GM21515 (cell line): Measurements from ENCODE around the gene SREK1.
"Not testable (repeated sequence)": the region's sequence is repeated elsewhere in the genome, so short reads cannot be mapped to it uniquely, and the experiment has no call there.

ENCODE experiments used
- ATAC-seq: cut with Tn5 transposase; IDR thresholded peaks from one replicate; pipeline ENCODE4 v1.9.1; 2021; ENCODE audit not compliant: unreplicated experiment

SREK1 gene

GRCh38 chr5:66213533-66213932, 69.4 kb downstream of the SREK1 start:
- ATAC-seq = no peak

- no peak for ATAC-seq
These were observed 78.4 kb downstream of the SREK1 start for GRCh38 chr5:66222455-66222854.

- ATAC-seq = not testable (repeated sequence)
These were observed 78.8 kb downstream of the SREK1 start for GRCh38 chr5:66222896-66223295.

- ATAC-seq = no peak
These were observed 79.5 kb downstream of the SREK1 start for GRCh38 chr5:66223637-66224036.

- no peak for ATAC-seq
These were observed 80.2 kb downstream of the SREK1 start for GRCh38 chr5:66224274-66224673.

GRCh38 chr5:66224773-66225553, 80.9 kb downstream of the SREK1 start:
- no peak for ATAC-seq

GRCh38 chr5:66230551-66230950, 86.5 kb downstream of the SREK1 start:
- ATAC-seq = no peak

- ATAC-seq = no peak
These were observed 87.4 kb downstream of the SREK1 start for GRCh38 chr5:66231508-66231907.

- no peak for ATAC-seq
These were observed 88.2 kb downstream of the SREK1 start for GRCh38 chr5:66232275-66232674.

GRCh38 chr5:66232706-66233445, 88.8 kb downstream of the SREK1 start:
- no peak for ATAC-seq
